ENCODE results near the gene PCBD1.
"Not testable (repeated sequence)": the region's sequence is repeated elsewhere in the genome, so short reads cannot be mapped to it uniquely, and the experiment has no call there.

Gene PCBD1

GRCh38 chr10:70887804-70888800, at the start of gene PCBD1:
Gene PCBD1 (minus strand): TSS chr10:70888565. CDS start chr10:70888533, 32 bp downstream.
- DNase-seq: peak; percentile 25 to 50

GRCh38 chr10:70937661-70938060, 49.3 kb upstream of the PCBD1 start:
- DNase-seq: no peak

- no peak for DNase-seq
Measured at GRCh38 chr10:70936111-70936510, 47.7 kb upstream of the PCBD1 start.

GRCh38 chr10:70935631-70936030, 47.3 kb upstream of the PCBD1 start:
- DNase-seq: no peak

- DNase-seq: no peak
Measured at GRCh38 chr10:70935125-70935625, 46.8 kb upstream of the PCBD1 start.

GRCh38 chr10:70934701-70935100, 46.3 kb upstream of the PCBD1 start:
- DNase-seq: no peak

- no peak for DNase-seq
Measured at GRCh38 chr10:70932392-70933196, 44.2 kb upstream of the PCBD1 start.

- no peak for DNase-seq
Measured at GRCh38 chr10:70931168-70931815, 42.9 kb upstream of the PCBD1 start.

- DNase-seq: no peak
Measured at GRCh38 chr10:70930263-70931000, 42.1 kb upstream of the PCBD1 start.

- DNase-seq: no peak
Measured at GRCh38 chr10:70928140-70928539, 39.8 kb upstream of the PCBD1 start.

- DNase-seq: no peak
Measured at GRCh38 chr10:70927189-70927943, 39.0 kb upstream of the PCBD1 start.

- no peak for DNase-seq
Measured at GRCh38 chr10:70926226-70927000, 38.0 kb upstream of the PCBD1 start.

- DNase-seq: no peak
Measured at GRCh38 chr10:70925377-70926225, 37.2 kb upstream of the PCBD1 start.

GRCh38 chr10:70923696-70924095, 35.3 kb upstream of the PCBD1 start:
- no peak for DNase-seq

GRCh38 chr10:70921285-70921684, 32.9 kb upstream of the PCBD1 start:
- DNase-seq: no peak

- no peak for DNase-seq
Measured at GRCh38 chr10:70920519-70920918, 32.2 kb upstream of the PCBD1 start.

GRCh38 chr10:70919906-70920305, 31.5 kb upstream of the PCBD1 start:
- DNase-seq: not testable (repeated sequence)

- DNase-seq: peak in 1 of 2 experiments; percentile 4
Measured at GRCh38 chr10:70918851-70919530, 30.6 kb upstream of the PCBD1 start.

GRCh38 chr10:70917635-70918034, 29.3 kb upstream of the PCBD1 start:
- no peak for DNase-seq
